HG02678 (cell line): ENCODE results near the gene SUSD3.

Source experiments
- ATAC-seq: cut with Tn5 transposase; IDR thresholded peaks from one replicate; pipeline ENCODE4 v1.9.1; 2021; ENCODE audit warnings: mild to moderate bottlenecking, moderate library complexity; ENCODE audit not compliant: unreplicated experiment

Gene SUSD3

GRCh38 chr9:93134015-93134739 lies 75.7 kb downstream of the SUSD3 start, which contains the start of gene NINJ1:
Gene NINJ1, minus strand, starts transcription at chr9:93134251. Its CDS starts 34 bp downstream, at chr9:93134217.
- ATAC-seq: peak; percentile 82
